Epithelial cell of proximal tubule (primary cell): ENCODE data around the gene COL23A1. TPM values are rescaled to one million over a fixed set of nuclear protein-coding genes. Genes with fewer than 3 reads are reported as not detected.

ENCODE experiments used
- DNase-seq: peaks from one replicate; pipeline ENCODE4 v3.0.0-alpha.2; 2011; ENCODE audit warnings: low read depth
- H3K4me3 ChIP-seq: 2 replicates; pipeline ENCODE4 v1.5.1; 2011; ENCODE audit warnings: low read depth, mild to moderate bottlenecking, low read length
- CTCF ChIP-seq: conservative IDR thresholded peaks from 2 replicates; pipeline ENCODE4 v1.5.1; 2012; ENCODE audit warnings: low read depth, mild to moderate bottlenecking, low read length
- total RNA-seq: library from RNA; depleted of rRNA; stranded (reverse); fragments of >200 nt; gene quantifications from 2 replicates; pipeline ENCODE4 v1.2.3, GENCODE V29; 2015

The COL23A1 gene
- total RNA-seq, 1 donor from 2014 or later, result not detected

GRCh38 chr5:178496214-178496613, 94.0 kb downstream of the COL23A1 start:
- DNase-seq, result no peak
- TF ChIP-seq CTCF, result no peak
- no peak overlapping the region for H3K4me3 ChIP-seq

GRCh38 chr5:178495706-178496105, 94.5 kb downstream of the COL23A1 start:
- no peak for DNase-seq
- H3K4me3 ChIP-seq, result no peak overlapping the region
- no peak for TF ChIP-seq CTCF

- TF ChIP-seq CTCF, result no peak
- H3K4me3 ChIP-seq, result no peak overlapping the region
- DNase-seq, result no peak
Measured at GRCh38 chr5:178492278-178492677, 97.9 kb downstream of the COL23A1 start.

- H3K4me3 ChIP-seq, result no peak overlapping the region
- DNase-seq, result no peak
- TF ChIP-seq CTCF, result no peak
Measured at GRCh38 chr5:178490935-178491652, 99.1 kb downstream of the COL23A1 start.

- no peak for DNase-seq
- TF ChIP-seq CTCF, result no peak
Measured at GRCh38 chr5:178489271-178489976, 100.8 kb downstream of the COL23A1 start.

GRCh38 chr5:178488696-178489095, 101.5 kb downstream of the COL23A1 start:
- H3K4me3 ChIP-seq, result no peak overlapping the region
- no peak for TF ChIP-seq CTCF
- no peak for DNase-seq

More at GRCh38 chr5:178489271-178489976, 100.8 kb downstream of the COL23A1 start:
- H3K4me3 ChIP-seq, result no peak overlapping the region
